Esophagus muscularis mucosa (tissue), 4 donors: Measurements from ENCODE around the gene CTNNA3.

Source experiments
- EP300 ChIP-seq: sonication (generic); formaldehyde crosslinking; IDR thresholded peaks from one replicate; pipeline ENCODE4 v1.6.1; 2017; ENCODE audit warnings: antibody characterized with exemption
- POLR2A ChIP-seq: fragments of 450-650 bp; IDR thresholded peaks from one replicate; pipeline ENCODE4 v1.6.1; 2017; ENCODE audit warnings: antibody characterized with exemption, moderate library complexity, mild to moderate bottlenecking, low read depth
- TF ChIP-seq, protein P1 (sequence below), 3 experiments: fragments of 200-600 bp in 2 of 3; fragments of 450-650 bp in 1 of 3; sonication (generic) in 2 of 3; IDR thresholded peaks; one replicate each; pipeline ENCODE4 v1.5.1; 2017 to 2019; ENCODE audit warnings: antibody characterized with exemption in 3 of 3, mild to moderate bottlenecking in 2 of 3, moderate library complexity in 1 of 3

DNA sequence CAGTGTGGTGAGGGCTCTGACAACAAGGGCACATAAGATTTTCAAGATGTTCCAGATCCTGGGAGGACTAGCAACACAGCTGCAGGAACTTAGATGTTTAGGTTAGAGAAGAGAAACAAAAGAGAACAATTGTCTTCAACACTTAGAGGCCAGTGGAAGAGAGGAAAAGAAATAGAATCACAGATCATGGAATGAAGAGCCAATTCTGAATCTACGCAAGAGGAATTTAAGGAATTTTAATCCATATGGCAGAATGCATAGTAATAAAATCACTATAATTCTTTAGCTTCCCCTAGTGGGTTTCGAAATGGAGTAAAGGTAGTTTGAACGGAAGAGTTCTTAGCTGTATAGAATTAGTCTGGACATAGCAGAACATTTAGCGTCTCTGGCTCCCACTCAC, 884.8 kb downstream of the CTNNA3 start:
- no peak for TF ChIP-seq EP300
- TF ChIP-seq, protein P1, sequence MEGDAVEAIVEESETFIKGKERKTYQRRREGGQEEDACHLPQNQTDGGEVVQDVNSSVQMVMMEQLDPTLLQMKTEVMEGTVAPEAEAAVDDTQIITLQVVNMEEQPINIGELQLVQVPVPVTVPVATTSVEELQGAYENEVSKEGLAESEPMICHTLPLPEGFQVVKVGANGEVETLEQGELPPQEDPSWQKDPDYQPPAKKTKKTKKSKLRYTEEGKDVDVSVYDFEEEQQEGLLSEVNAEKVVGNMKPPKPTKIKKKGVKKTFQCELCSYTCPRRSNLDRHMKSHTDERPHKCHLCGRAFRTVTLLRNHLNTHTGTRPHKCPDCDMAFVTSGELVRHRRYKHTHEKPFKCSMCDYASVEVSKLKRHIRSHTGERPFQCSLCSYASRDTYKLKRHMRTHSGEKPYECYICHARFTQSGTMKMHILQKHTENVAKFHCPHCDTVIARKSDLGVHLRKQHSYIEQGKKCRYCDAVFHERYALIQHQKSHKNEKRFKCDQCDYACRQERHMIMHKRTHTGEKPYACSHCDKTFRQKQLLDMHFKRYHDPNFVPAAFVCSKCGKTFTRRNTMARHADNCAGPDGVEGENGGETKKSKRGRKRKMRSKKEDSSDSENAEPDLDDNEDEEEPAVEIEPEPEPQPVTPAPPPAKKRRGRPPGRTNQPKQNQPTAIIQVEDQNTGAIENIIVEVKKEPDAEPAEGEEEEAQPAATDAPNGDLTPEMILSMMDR (IDR thresholded peaks at IDR 0.05) = no peak
- TF ChIP-seq POLR2A = no peak
